ENCODE results near the gene ALPL. TPM values are rescaled to one million over a fixed set of nuclear protein-coding genes. Genes with fewer than 3 reads are reported as not detected.

The ALPL gene
- total RNA-seq, 1 donor from 2014 or later = 16.7 TPM

GRCh38 chr1:21546122-21546825 lies 37.1 kb downstream of the ALPL start:
- H3K27me3 Mint-ChIP-seq (ENCODE audit: low read depth) = no peaks in the 10 kb centered on the region
- no peak overlapping the region for H3K4me3 Mint-ChIP-seq
- TF ChIP-seq CTCF (conservative IDR thresholded peaks at IDR 0.05) = no peak
- no peaks in the 10 kb centered on the region for H3K9me3 Mint-ChIP-seq
- no peak for DNase-seq (ENCODE audit: low read depth, low spot score)
- no peaks in the 10 kb centered on the region for H3K36me3 Mint-ChIP-seq (ENCODE audit: low read depth)
- no peaks in the 10 kb centered on the region for H3K4me1 Mint-ChIP-seq
- H3K27ac Mint-ChIP-seq (ENCODE audit: unreplicated experiment) = no peak overlapping the region

GRCh38 chr1:21547876-21548275 lies 38.7 kb downstream of the ALPL start:
- H3K4me1 Mint-ChIP-seq = no peaks in the 10 kb centered on the region
- no peaks in the 10 kb centered on the region for H3K9me3 Mint-ChIP-seq
- DNase-seq (ENCODE audit: low read depth, low spot score) = no peak
- TF ChIP-seq CTCF (conservative IDR thresholded peaks at IDR 0.05) = no peak
- H3K27me3 Mint-ChIP-seq (ENCODE audit: low read depth) = no peaks in the 10 kb centered on the region
- H3K27ac Mint-ChIP-seq (ENCODE audit: unreplicated experiment) = no peak overlapping the region
- no peak overlapping the region for H3K4me3 Mint-ChIP-seq
- H3K36me3 Mint-ChIP-seq (ENCODE audit: low read depth) = no peaks in the 10 kb centered on the region

- no peak overlapping the region for H3K4me3 Mint-ChIP-seq
- no peak for DNase-seq (ENCODE audit: low read depth, low spot score)
- no peak overlapping the region for H3K27ac Mint-ChIP-seq (ENCODE audit: unreplicated experiment)
- no peaks in the 10 kb centered on the region for H3K36me3 Mint-ChIP-seq (ENCODE audit: low read depth)
- no peaks in the 10 kb centered on the region for H3K9me3 Mint-ChIP-seq
- no peaks in the 10 kb centered on the region for H3K4me1 Mint-ChIP-seq
- no peaks in the 10 kb centered on the region for H3K27me3 Mint-ChIP-seq (ENCODE audit: low read depth)
- TF ChIP-seq CTCF (conservative IDR thresholded peaks at IDR 0.05) = no peak
Measured at GRCh38 chr1:21550097-21550496, 40.9 kb downstream of the ALPL start.

- no peak for TF ChIP-seq CTCF (conservative IDR thresholded peaks at IDR 0.05)
- DNase-seq (ENCODE audit: low read depth, low spot score) = no peak
- Mint-ChIP-seq H3K27me3 (ENCODE audit: low read depth) (no peaks in the 10 kb centered on the region), H3K27ac (ENCODE audit: unreplicated experiment) (no peak overlapping the region), H3K4me1 (no peaks in the 10 kb centered on the region), H3K9me3 (no peaks in the 10 kb centered on the region), H3K36me3 (ENCODE audit: low read depth) (no peaks in the 10 kb centered on the region), H3K4me3 (no peak overlapping the region)
Measured at GRCh38 chr1:21550866-21551475, 41.7 kb downstream of the ALPL start.

GRCh38 chr1:21552715-21553114 lies 43.5 kb downstream of the ALPL start:
- H3K4me1 Mint-ChIP-seq = no peaks in the 10 kb centered on the region

More at GRCh38 chr1:21552715-21553114, 43.5 kb downstream of the ALPL start:
- DNase-seq (ENCODE audit: low read depth, low spot score) = no peak
- Mint-ChIP-seq H3K9me3 (no peaks in the 10 kb centered on the region), H3K36me3 (ENCODE audit: low read depth) (no peaks in the 10 kb centered on the region), H3K27ac (ENCODE audit: unreplicated experiment) (no peak overlapping the region), H3K27me3 (ENCODE audit: low read depth) (no peaks in the 10 kb centered on the region), H3K4me3 (no peak overlapping the region)
- no peak for TF ChIP-seq CTCF (conservative IDR thresholded peaks at IDR 0.05)
